GM23248 (cell line): ENCODE results near the gene DIABLO. TPM values are rescaled to one million over a fixed set of nuclear protein-coding genes. Genes with fewer than 3 reads are reported as not detected.

Experiments
- DNase-seq: peaks from one replicate; pipeline ENCODE4 v3.0.0-alpha.2; 2015
- H2AFZ ChIP-seq: fragments of 200-600 bp; sonication (generic); 2 replicates; pipeline ENCODE4 v1.6.1; 2016; ENCODE audit warnings: antibody characterized with exemption
- H3F3A ChIP-seq: fragments of 200-600 bp; sonication (generic); 2 replicates; pipeline ENCODE4 v1.6.1; 2016; ENCODE audit warnings: mild to moderate bottlenecking, antibody characterized with exemption, mixed run types; ENCODE audit not compliant: insufficient read depth
- H3K27ac ChIP-seq: fragments of 200-600 bp; sonication (generic); 2 replicates; pipeline ENCODE4 v1.5.1; 2016; ENCODE audit warnings: mild to moderate bottlenecking
- H3K27me3 ChIP-seq: fragments of 200-600 bp; sonication (generic); replicated peaks from 2 replicates; pipeline ENCODE4 v1.6.1; 2016; ENCODE audit warnings: mild to moderate bottlenecking; ENCODE audit not compliant: insufficient read depth
- H3K36me3 ChIP-seq: fragments of 200-600 bp; sonication (generic); 2 replicates; pipeline ENCODE4 v1.6.1; 2016; ENCODE audit warnings: low read depth, mild to moderate bottlenecking
- H3K4me1 ChIP-seq: fragments of 200-600 bp; sonication (generic); 2 replicates; pipeline ENCODE4 v1.6.1; 2016; ENCODE audit warnings: mild to moderate bottlenecking; ENCODE audit not compliant: insufficient read depth
- H3K4me2 ChIP-seq: fragments of 200-600 bp; sonication (generic); one replicate; pipeline ENCODE4 v1.6.1; 2016; ENCODE audit warnings: mild to moderate bottlenecking; ENCODE audit not compliant: unreplicated experiment
- H3K4me3 ChIP-seq: fragments of 200-600 bp; sonication (generic); 2 replicates; pipeline ENCODE4 v1.5.1; 2016; ENCODE audit warnings: mild to moderate bottlenecking
- H3K79me2 ChIP-seq: fragments of 200-600 bp; sonication (generic); 2 replicates; pipeline ENCODE4 v1.6.1; 2016; ENCODE audit warnings: mild to moderate bottlenecking; ENCODE audit not compliant: insufficient read depth
- H3K9ac ChIP-seq: fragments of 200-600 bp; sonication (generic); 2 replicates; pipeline ENCODE4 v1.6.1; 2016; ENCODE audit warnings: mild to moderate bottlenecking
- H3K9me2 ChIP-seq: fragments of 200-600 bp; sonication (generic); 2 replicates; pipeline ENCODE4 v1.6.1; 2016; ENCODE audit warnings: mixed run types, mild to moderate bottlenecking, moderate library complexity; ENCODE audit not compliant: insufficient read depth
- H3K9me3 ChIP-seq: fragments of 200-600 bp; sonication (generic); one replicate; pipeline ENCODE4 v1.6.1; 2017; ENCODE audit warnings: low read depth
- H4K20me1 ChIP-seq: fragments of 200-600 bp; sonication (generic); 2 replicates; pipeline ENCODE4 v1.6.0; 2016; ENCODE audit not compliant: insufficient read depth
- EZH2 ChIP-seq: fragments of 200-600 bp; sonication (generic); IDR thresholded peaks from 2 replicates; pipeline ENCODE4 v1.6.1; 2018; ENCODE audit warnings: antibody characterized with exemption, mild to moderate bottlenecking; ENCODE audit not compliant: insufficient read depth, poor library complexity, severe bottlenecking
- EZH2phosphoT487 ChIP-seq: fragments of 200-600 bp; sonication (generic); IDR thresholded peaks from 2 replicates; pipeline ENCODE4 v1.6.1; 2018; ENCODE audit warnings: antibody characterized with exemption, moderate library complexity, mild to moderate bottlenecking, low read depth; ENCODE audit not compliant: insufficient read depth
- WGBS, 2 experiments: methylation state at CpG; one replicate each; pipeline ENCODE4 v1.1.6; 2015 to 2017; ENCODE audit warnings: low lambda C conversion rate in 2 of 2, low coverage in 1 of 2; ENCODE audit errors: missing lambda C conversion rate in 2 of 2; 5-methylcytosine and 5-hydroxymethylcytosine counted together
- in situ Hi-C: fragments of 300-500 bp; cut with MboI; formaldehyde crosslinking; loops from 2 replicates; pipeline ENCODE4 v1.15.0; 2020
- polyA plus RNA-seq: library from polyadenylated mRNA; unstranded; fragments of >200 nt; fragmentation: Nextera tagmentation; extraction: Ambion mirVana; gene quantifications from 2 replicates; pipeline ENCODE4 v1.2.1, GENCODE V29; 2016
- total RNA-seq: library from RNA; depleted of rRNA; stranded (reverse); fragments of >200 nt; shearing (Covaris generic); gene quantifications from 2 replicates; pipeline ENCODE4 v1.2.3, GENCODE V29; 2014

DIABLO gene
- total and polyA plus RNA-seq, 2 experiments from 2014 or later, result 50.6 to 67.6 TPM

GRCh38 chr12:122250047-122250446 lies 24.2 kb upstream of the DIABLO start:
- in situ Hi-C loops, result no loop called here
- WGBS, 2 experiments, result 89 to 95% methylated on average over 6 of the region's 6 CpGs
- DNase-seq, result no peak
- H2AFZ ChIP-seq, result no peak overlapping the region
- H3K4me1 ChIP-seq, result no peaks in the 10 kb centered on the region
- H3K9me3 ChIP-seq, result no peaks in the 10 kb centered on the region
- H3F3A ChIP-seq, result no peaks in the 10 kb centered on the region
- no peak overlapping the region for H3K9ac ChIP-seq
- H3K9me2 ChIP-seq, result no peaks in the 10 kb centered on the region
- peaks cover 8% of the 10 kb centered on the region; the same call in 1 of the 2 replicates for H3K79me2 ChIP-seq
- H4K20me1 ChIP-seq, result no peaks in the 10 kb centered on the region
- 0 out of 2 replicates have a peak, but pooled peaks cover under 1% of the 10 kb centered on the region for H3K36me3 ChIP-seq
- TF ChIP-seq EZH2phosphoT487, result no peak
- no peak for TF ChIP-seq EZH2
- no peaks in the 10 kb centered on the region for H3K27me3 ChIP-seq
- no peak overlapping the region for H3K4me2 ChIP-seq
- H3K27ac ChIP-seq, result no peak overlapping the region
- H3K4me3 ChIP-seq, result no peak overlapping the region

GRCh38 chr12:122245553-122245952 lies 19.7 kb upstream of the DIABLO start:
- Histone ChIP-seq H3F3A (no peaks in the 10 kb centered on the region), H3K9me3 (no peaks in the 10 kb centered on the region), H3K27ac (no peak overlapping the region), H3K4me1 (no peaks in the 10 kb centered on the region), H3K4me2 (no peak overlapping the region), H3K9ac (no peak overlapping the region), H3K36me3 (peaks cover 3% of the 10 kb centered on the region; the same call in 1 of the 2 replicates), H3K79me2 (no peaks in the 10 kb centered on the region), H3K4me3 (no peak overlapping the region), H2AFZ (no peak overlapping the region), H4K20me1 (no peaks in the 10 kb centered on the region), H3K9me2 (no peaks in the 10 kb centered on the region), H3K27me3 (no peaks in the 10 kb centered on the region)
- WGBS, 2 experiments, result 91 to 95% methylated on average over 1 of the region's 1 CpG
- TF ChIP-seq EZH2, result no peak
- TF ChIP-seq EZH2phosphoT487, result no peak
- no peak for DNase-seq
- in situ Hi-C loops, result no loop called here

GRCh38 chr12:122244565-122245371 lies 18.9 kb upstream of the DIABLO start:
- 85 to 87% methylated on average over 11 of the region's 11 CpGs for WGBS, 2 experiments
- H4K20me1 ChIP-seq, result no peaks in the 10 kb centered on the region
- no peak overlapping the region for H3K27ac ChIP-seq
- no peak overlapping the region for H3K4me3 ChIP-seq
- H3K79me2 ChIP-seq, result no peaks in the 10 kb centered on the region
- H3F3A ChIP-seq, result no peaks in the 10 kb centered on the region
- peaks cover 3% of the 10 kb centered on the region; the same call in 1 of the 2 replicates for H3K36me3 ChIP-seq
- DNase-seq, result no peak
- in situ Hi-C loops, result no loop called here
- TF ChIP-seq EZH2 (no peak), EZH2phosphoT487 (no peak)
- no peak overlapping the region for H2AFZ ChIP-seq
- no peaks in the 10 kb centered on the region for H3K9me2 ChIP-seq
- no peak overlapping the region for H3K4me2 ChIP-seq
- H3K9ac ChIP-seq, result no peak overlapping the region
- H3K4me1 ChIP-seq, result no peaks in the 10 kb centered on the region
- no peaks in the 10 kb centered on the region for H3K9me3 ChIP-seq
- H3K27me3 ChIP-seq, result no peaks in the 10 kb centered on the region

- no peaks in the 10 kb centered on the region for H3K9me2 ChIP-seq
- no peaks in the 10 kb centered on the region for H3F3A ChIP-seq
- H4K20me1 ChIP-seq, result no peaks in the 10 kb centered on the region
- H3K27ac ChIP-seq, result no peak overlapping the region
- WGBS, 2 experiments, result 69 to 78% methylated on average over 6 of the region's 6 CpGs
- no peak for TF ChIP-seq EZH2
- TF ChIP-seq EZH2phosphoT487, result no peak
- H3K9ac ChIP-seq, result no peak overlapping the region
- H3K27me3 ChIP-seq, result no peaks in the 10 kb centered on the region
- H3K4me1 ChIP-seq, result no peaks in the 10 kb centered on the region
- H3K79me2 ChIP-seq, result no peaks in the 10 kb centered on the region
- no peak for DNase-seq
- H3K4me2 ChIP-seq, result no peak overlapping the region
- in situ Hi-C loops, result no loop called here
- no peak overlapping the region for H3K4me3 ChIP-seq
- peaks cover 3% of the 10 kb centered on the region; the same call in 1 of the 2 replicates for H3K36me3 ChIP-seq
- H2AFZ ChIP-seq, result no peak overlapping the region
- H3K9me3 ChIP-seq, result no peaks in the 10 kb centered on the region
Observed at GRCh38 chr12:122243965-122244364, 18.1 kb upstream of the DIABLO start.
